ENCODE results near the gene CHD2.

GRCh38 chr15:92883876-92884435 is 16.2 kb upstream of the CHD2 start:
- TF ChIP-seq CTCF (conservative IDR thresholded peaks at IDR 0.05 in 1 of 2, IDR thresholded peaks at IDR 0.05 in 1 of 2; ENCODE audit: extremely low read depth in 1 of 2, insufficient read depth in 1 of 2, low read depth in 1 of 2, low read length in 2 of 2) (no peak), EZH2 (IDR thresholded peaks at IDR 0.05; ENCODE audit: borderline replicate concordance, low read length) (no peak)
